OCI-LY3 (cell line): ENCODE results near the gene PCBP2.

Experiments used
- EZH2phosphoT487 ChIP-seq: fragments of 200-600 bp; shearing (Covaris generic); IDR thresholded peaks from 2 replicates; pipeline ENCODE4 v1.6.1; 2018; ENCODE audit warnings: antibody characterized with exemption, mixed run types, low read depth
- TF ChIP-seq, protein P1 (sequence below): fragments of 200-600, 300-600 bp; sonication (generic); IDR thresholded peaks from 2 replicates; pipeline ENCODE4 v1.5.1; 2014; ENCODE audit warnings: antibody characterized with exemption, low read length, low read depth

GRCh38 chr12:53505086-53505485 is 53.2 kb downstream of the PCBP2 start:
- TF ChIP-seq, protein P1, sequence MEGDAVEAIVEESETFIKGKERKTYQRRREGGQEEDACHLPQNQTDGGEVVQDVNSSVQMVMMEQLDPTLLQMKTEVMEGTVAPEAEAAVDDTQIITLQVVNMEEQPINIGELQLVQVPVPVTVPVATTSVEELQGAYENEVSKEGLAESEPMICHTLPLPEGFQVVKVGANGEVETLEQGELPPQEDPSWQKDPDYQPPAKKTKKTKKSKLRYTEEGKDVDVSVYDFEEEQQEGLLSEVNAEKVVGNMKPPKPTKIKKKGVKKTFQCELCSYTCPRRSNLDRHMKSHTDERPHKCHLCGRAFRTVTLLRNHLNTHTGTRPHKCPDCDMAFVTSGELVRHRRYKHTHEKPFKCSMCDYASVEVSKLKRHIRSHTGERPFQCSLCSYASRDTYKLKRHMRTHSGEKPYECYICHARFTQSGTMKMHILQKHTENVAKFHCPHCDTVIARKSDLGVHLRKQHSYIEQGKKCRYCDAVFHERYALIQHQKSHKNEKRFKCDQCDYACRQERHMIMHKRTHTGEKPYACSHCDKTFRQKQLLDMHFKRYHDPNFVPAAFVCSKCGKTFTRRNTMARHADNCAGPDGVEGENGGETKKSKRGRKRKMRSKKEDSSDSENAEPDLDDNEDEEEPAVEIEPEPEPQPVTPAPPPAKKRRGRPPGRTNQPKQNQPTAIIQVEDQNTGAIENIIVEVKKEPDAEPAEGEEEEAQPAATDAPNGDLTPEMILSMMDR = no peak
- TF ChIP-seq EZH2phosphoT487 = no peak
